Pancreas (tissue), 10 donors: Measurements from ENCODE around the gene GATA2. TPM values are rescaled to one million over a fixed set of nuclear protein-coding genes. Genes with fewer than 3 reads are reported as not detected.

Experiments used
- ATAC-seq, 4 donors: fragments of 200-7000 bp; cut with Tn5 transposase; one replicate each; pipeline versions ENCODE4 v1.8.0 to v1.9.1; 2020; ENCODE audit warnings: mild to moderate bottlenecking in 4 of 4, moderate library complexity in 4 of 4
- DNase-seq, 6 donors: peaks; one replicate each; pipeline ENCODE4 v3.0.0-alpha.2; 2020
- FAIRE-seq: peaks from 2 replicates; lab custom pipeline; 2012; peaks lifted over from hg19 to GRCh38; lab: Jason Lieb, UNC
- H3K27ac ChIP-seq, 4 donors: fragments of 200-600 bp; sonication (generic); 1 replicate in 3 of 4; 2 replicates in 1 of 4; pipeline versions ENCODE4 v1.5.0 to v1.8.0; 2020
- H3K27me3 ChIP-seq, 4 donors: fragments of 200-600 bp; one replicate each; pipeline ENCODE4 v1.8.0; 2021
- H3K36me3 ChIP-seq, 3 donors: fragments of 200-600 bp; sonication (generic) in 1 of 3; one replicate each; pipeline versions ENCODE4 v1.5.0 to v1.8.0; 2020 to 2021
- H3K4me1 ChIP-seq, 3 donors: fragments of 200-600 bp; one replicate each; pipeline ENCODE4 v1.8.0; 2021
- H3K4me3 ChIP-seq, 4 donors: fragments of 200-600 bp; sonication (generic) in 2 of 4; one replicate each; pipeline versions ENCODE4 v1.5.0 to v1.8.0; 2020 to 2021
- H3K9me3 ChIP-seq, 4 donors: fragments of 200-600 bp; one replicate each; pipeline ENCODE4 v1.8.0; 2021
- WGBS, 2 donors: extraction: QIAGEN DNeasy Blood & Tissue Kit; methylation state at CpG; one replicate each; pipeline ENCODE4 v1.1.7; 2013; 5-methylcytosine and 5-hydroxymethylcytosine counted together
- intact Hi-C, 3 donors: fragments of 100-400 bp; cut with DNase I; formaldehyde crosslinking; loops; one replicate each; pipeline versions ENCODE4 v1.11.1 to v1.14.2; 2022
- polyA plus RNA-seq, 2 donors: library from polyadenylated mRNA; stranded (reverse); fragments of 200-250 nt; gene quantifications; one replicate each; pipeline ENCODE4 v1.2.3, GENCODE V29; 2013
- total RNA-seq, 6 donors: library from RNA; stranded (reverse); fragmentation: NEBNext Ultra II Directional in 4 of 6; extraction: Animal tissue kit (Norgen Biotek cat#: 25700) in 4 of 6; gene quantifications; one replicate each; pipeline versions ENCODE4 v1.2.1 to v1.2.4, GENCODE V29; 2021 to 2023
- TF ChIP-seq, protein P1 (sequence below), 4 donors: fragments of 200-600 bp; sonication (generic) in 3 of 4; IDR thresholded peaks; one replicate each; pipeline versions ENCODE4 v1.5.0 to v1.8.0; 2021; ENCODE audit warnings: antibody characterized with exemption in 4 of 4
- donor health status: healthy with polysubstance abuse.
- donor health status: DM: no; HTN: no; CAD: no; lungs with moderate emphysema.
- donor health status: DM: no; HTN: no; CAD: no.
- donor health status: control.
- donor health status: control.
- donor health status: Bipolar disorder and iron deficiency.
- donor health status: DM: yes; HTN: yes; CAD: no.
- donor health status: DM: no; HTN: no; CAD: no.
- donor health status: DM: no; HTN: no; CAD: no.
- donor health status: DM: yes; HTN: yes; CAD: no.

GATA2 gene
- total and polyA plus RNA-seq, 8 donors: 6.2 to 17.1 (median 11.1) TPM

DNA sequence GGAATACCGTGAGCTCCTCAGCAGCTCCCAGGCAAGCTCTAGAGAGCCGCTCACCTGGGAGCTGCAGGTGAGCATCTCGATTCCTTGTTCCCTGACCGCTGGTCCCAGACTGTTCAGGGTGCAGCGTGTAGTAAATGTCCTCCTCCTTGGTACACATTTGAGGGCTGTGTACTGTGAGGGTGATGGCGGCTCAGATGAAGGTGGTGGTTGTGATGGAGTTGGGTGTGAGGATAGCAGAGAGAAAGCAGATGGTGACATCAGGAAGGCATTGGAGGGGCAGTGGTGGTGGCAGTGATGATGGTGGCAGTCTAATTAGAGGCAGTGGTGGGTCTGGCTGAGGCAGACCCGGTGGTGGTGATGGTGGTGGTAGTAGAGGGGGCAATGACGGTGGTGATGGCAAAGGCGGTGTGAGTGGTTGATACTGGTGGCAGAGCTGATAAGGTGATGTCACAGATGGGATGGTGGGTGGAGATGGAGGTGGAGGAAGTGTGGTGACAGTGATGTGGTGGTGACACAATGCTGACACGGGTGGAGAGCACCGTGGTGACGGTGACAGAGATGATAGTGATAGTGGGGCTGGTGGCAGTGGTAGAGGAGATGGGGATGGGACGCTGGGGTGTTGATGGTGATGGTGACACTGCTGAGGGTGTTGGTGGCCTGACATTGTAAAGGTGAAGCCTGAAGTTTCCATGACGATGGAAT, 26.0 kb downstream of the GATA2 start, which contains the start of gene DNAJB8:
Gene DNAJB8 (minus strand): TSS at position 51 of the 702 bp plus-strand sequence. CDS start 3,645 bp downstream, outside the sequence.
- TF ChIP-seq, protein P1, sequence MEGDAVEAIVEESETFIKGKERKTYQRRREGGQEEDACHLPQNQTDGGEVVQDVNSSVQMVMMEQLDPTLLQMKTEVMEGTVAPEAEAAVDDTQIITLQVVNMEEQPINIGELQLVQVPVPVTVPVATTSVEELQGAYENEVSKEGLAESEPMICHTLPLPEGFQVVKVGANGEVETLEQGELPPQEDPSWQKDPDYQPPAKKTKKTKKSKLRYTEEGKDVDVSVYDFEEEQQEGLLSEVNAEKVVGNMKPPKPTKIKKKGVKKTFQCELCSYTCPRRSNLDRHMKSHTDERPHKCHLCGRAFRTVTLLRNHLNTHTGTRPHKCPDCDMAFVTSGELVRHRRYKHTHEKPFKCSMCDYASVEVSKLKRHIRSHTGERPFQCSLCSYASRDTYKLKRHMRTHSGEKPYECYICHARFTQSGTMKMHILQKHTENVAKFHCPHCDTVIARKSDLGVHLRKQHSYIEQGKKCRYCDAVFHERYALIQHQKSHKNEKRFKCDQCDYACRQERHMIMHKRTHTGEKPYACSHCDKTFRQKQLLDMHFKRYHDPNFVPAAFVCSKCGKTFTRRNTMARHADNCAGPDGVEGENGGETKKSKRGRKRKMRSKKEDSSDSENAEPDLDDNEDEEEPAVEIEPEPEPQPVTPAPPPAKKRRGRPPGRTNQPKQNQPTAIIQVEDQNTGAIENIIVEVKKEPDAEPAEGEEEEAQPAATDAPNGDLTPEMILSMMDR (IDR thresholded peaks at IDR 0.05): no peak
- Histone ChIP-seq H3K36me3 (no peaks in the 10 kb centered on the region), H3K27ac (no peak within 1 kb of the TSS), H3K27me3 (no peaks in the 10 kb centered on the region), H3K9me3 (no peaks in the 10 kb centered on the region), H3K4me3 (no peak within 1 kb of the TSS), H3K4me1 (peaks cover 0 to under 1% (median 0%) of the 10 kb centered on the region in 3 donors)
- no peak for DNase-seq
- intact Hi-C loops: no loop called here
- ATAC-seq: no peak
- no peak for FAIRE-seq
- WGBS, 2 donors: 80 to 86% methylated on average over 14 of the region's 14 CpGs

DNA sequence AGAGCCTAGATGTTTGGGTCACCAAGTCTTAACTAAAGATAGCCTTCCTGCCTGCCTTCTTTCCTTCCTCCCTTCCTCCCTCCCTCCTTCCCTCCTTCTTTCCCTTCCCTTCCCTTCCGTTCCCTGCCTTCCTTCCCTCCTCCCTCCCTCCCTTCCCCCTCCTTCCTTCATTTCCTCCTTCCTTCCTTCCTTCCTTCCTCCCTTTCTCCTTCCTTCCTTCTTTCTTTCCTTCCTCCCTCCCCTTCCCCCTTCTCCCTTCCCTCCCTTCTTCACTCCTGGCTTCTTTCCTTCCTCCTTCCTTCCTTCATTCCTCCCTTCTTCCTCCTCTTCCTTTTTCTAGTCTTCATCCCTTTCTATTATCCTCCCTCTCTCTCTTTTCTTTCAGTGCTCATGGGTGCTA, 28.3 kb downstream of the GATA2 start:
- intact Hi-C loops: no loop called here
- H3K4me3 ChIP-seq: no peak overlapping the region
- ATAC-seq (no peak), DNase-seq (no peak), FAIRE-seq (no peak)
- no peaks in the 10 kb centered on the region for H3K4me1 ChIP-seq
- H3K9me3 ChIP-seq: no peaks in the 10 kb centered on the region
- WGBS, 2 donors: 47 to 57% methylated on average over 1 of the region's 1 CpG
- no peaks in the 10 kb centered on the region for H3K36me3 ChIP-seq
- TF ChIP-seq, protein P1 (IDR thresholded peaks at IDR 0.05): no peak
- H3K27me3 ChIP-seq: no peaks in the 10 kb centered on the region
- H3K27ac ChIP-seq: no peak overlapping the region

DNA sequence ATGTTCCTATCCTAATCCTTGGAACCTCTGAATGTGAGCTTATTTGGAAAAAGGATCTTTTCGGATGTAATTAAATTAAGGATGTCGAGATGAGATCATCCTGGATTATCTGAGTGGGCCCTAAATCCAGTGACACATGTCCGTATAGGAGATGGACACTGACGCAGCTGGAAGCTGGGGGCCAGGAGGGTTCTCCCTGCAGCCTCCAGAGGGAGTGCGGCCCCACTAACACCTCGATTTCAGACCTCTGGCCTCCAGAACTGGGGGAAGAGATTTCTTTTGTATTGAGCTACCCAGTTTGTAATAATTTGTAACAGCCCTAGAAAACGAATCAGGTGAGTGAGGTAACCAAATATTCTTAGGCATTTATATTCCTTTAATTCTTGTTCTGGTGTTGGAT, 28.8 kb downstream of the GATA2 start:
- WGBS, 2 donors: 78 to 79% methylated on average over 7 of the region's 7 CpGs
- FAIRE-seq (no peak), ATAC-seq (no peak), DNase-seq (no peak)
- Histone ChIP-seq H3K27me3 (no peaks in the 10 kb centered on the region), H3K27ac (no peak overlapping the region), H3K9me3 (no peaks in the 10 kb centered on the region), H3K4me1 (no peaks in the 10 kb centered on the region), H3K36me3 (no peaks in the 10 kb centered on the region), H3K4me3 (no peak overlapping the region)
- TF ChIP-seq, protein P1 (IDR thresholded peaks at IDR 0.05): no peak
- intact Hi-C loops: no loop called here

DNA sequence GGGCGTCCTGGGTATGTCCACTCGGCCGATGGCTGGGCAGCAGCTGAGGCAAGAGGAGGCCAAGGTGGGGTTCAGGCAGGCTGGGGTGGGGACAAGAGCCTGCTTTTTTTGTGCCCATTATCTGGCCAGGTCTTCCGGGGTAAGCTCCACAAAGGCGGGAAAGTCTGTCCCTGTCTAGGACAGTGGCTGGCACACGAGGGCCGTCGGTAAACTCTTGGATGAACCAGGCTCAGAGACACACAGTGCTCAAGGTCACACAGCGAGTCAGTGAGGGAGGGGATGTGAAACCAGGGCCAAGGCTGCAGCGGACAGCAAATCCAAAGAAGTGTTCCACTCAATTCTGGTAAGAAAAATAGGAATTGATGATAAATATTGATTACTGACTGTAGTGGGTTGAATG, 29.2 kb downstream of the GATA2 start:
- intact Hi-C loops: no loop called here
- Histone ChIP-seq H3K4me3 (no peak overlapping the region), H3K9me3 (no peaks in the 10 kb centered on the region), H3K27ac (no peak overlapping the region), H3K27me3 (no peaks in the 10 kb centered on the region), H3K4me1 (no peaks in the 10 kb centered on the region), H3K36me3 (no peaks in the 10 kb centered on the region)
- WGBS, 2 donors: 70 to 76% methylated on average over 10 of the region's 10 CpGs
- TF ChIP-seq, protein P1 (IDR thresholded peaks at IDR 0.05): no peak
- ATAC-seq (no peak), DNase-seq (no peak), FAIRE-seq (no peak)

DNA sequence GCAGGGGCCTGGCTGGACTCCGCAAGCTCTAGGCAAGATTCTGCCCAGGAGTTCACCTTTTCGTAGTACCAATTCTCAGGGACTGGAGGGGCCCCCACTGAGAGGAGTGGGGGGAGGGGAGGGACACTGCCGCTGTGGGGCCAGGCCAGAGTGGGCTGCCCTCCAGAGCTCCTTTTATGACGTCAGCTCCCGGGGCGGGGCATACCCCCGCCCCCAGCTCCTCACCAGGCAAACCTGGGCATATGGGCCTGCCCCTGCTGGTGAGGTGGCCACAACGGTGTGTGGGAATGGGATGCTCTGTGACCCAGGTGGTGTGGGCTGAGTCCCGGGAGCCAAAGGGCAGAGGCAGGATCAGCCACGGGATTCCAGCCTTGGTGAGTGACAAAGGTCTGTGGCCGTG, 29.6 kb downstream of the GATA2 start:
- Histone ChIP-seq H3K9me3 (no peaks in the 10 kb centered on the region), H3K4me3 (no peak overlapping the region), H3K27ac (no peak overlapping the region), H3K4me1 (no peaks in the 10 kb centered on the region), H3K27me3 (no peaks in the 10 kb centered on the region), H3K36me3 (no peaks in the 10 kb centered on the region)
- intact Hi-C loops: no loop called here
- TF ChIP-seq, protein P1 (IDR thresholded peaks at IDR 0.05): no peak
- 56 to 59% methylated on average over 11 of the region's 11 CpGs for WGBS, 2 donors
- DNase-seq (no peak), ATAC-seq (no peak), FAIRE-seq (no peak)
